ENCODE results near the gene DBF4B. TPM values are rescaled to one million over a fixed set of nuclear protein-coding genes. Genes with fewer than 3 reads are reported as not detected.

DBF4B gene
- total and polyA plus RNA-seq, 2 of the 13 experiments (the other 11 are each of a cell fraction or from before 2014, with no cell fraction given), result 11.7 to 13.2 TPM

DNA sequence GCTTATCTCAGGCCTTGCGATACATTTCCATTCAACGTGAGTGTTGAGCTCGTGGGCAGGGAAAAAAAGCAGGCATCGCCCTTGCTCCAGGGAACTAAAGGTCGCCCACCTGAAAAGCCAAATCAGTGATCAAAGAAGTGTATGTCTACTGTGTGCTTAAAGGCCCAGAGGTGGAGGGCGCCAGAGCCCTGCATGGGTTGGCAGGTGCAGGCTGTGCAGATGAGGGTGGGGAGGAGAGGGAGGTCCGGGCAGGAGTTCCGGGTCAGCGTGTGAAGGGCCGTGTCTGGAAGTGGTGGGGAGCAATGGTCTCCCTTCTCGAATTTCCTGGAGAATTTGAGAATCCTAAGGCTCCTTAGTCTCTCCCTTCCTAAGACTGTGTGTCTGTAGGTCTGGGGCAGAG lies 57.5 kb downstream of the DBF4B start (continued):
- TF ChIP-seq EP300 (IDR thresholded peaks at IDR 0.05; ENCODE audit: low read depth in 2 of 2, low read length in 2 of 2) (no peak), EP300 (CRISPR knock-in tag; IDR thresholded peaks at IDR 0.05; ENCODE audit: borderline replicate concordance) (no peak), ZNF773 (CRISPR knock-in tag; IDR thresholded peaks at IDR 0.05; ENCODE audit: borderline replicate concordance) (no peak), SP5 (CRISPR knock-in tag; IDR thresholded peaks at IDR 0.05; ENCODE audit: borderline replicate concordance, low read depth) (no peak), ZNF562 (CRISPR knock-in tag; IDR thresholded peaks at IDR 0.05; ENCODE audit: borderline replicate concordance) (no peak)
- TF ChIP-seq, protein P1, sequence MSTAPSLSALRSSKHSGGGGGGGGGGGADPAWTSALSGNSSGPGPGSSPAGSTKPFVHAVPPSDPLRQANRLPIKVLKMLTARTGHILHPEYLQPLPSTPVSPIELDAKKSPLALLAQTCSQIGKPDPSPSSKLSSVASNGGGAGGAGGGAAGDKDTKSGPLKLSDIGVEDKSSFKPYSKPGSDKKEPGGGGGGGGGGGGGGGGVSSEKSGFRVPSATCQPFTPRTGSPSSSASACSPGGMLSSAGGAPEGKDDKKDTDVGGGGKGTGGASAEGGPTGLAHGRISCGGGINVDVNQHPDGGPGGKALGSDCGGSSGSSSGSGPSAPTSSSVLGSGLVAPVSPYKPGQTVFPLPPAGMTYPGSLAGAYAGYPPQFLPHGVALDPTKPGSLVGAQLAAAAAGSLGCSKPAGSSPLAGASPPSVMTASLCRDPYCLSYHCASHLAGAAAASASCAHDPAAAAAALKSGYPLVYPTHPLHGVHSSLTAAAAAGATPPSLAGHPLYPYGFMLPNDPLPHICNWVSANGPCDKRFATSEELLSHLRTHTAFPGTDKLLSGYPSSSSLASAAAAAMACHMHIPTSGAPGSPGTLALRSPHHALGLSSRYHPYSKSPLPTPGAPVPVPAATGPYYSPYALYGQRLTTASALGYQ (CRISPR knock-in tag; IDR thresholded peaks at IDR 0.05), result no peak

DNA sequence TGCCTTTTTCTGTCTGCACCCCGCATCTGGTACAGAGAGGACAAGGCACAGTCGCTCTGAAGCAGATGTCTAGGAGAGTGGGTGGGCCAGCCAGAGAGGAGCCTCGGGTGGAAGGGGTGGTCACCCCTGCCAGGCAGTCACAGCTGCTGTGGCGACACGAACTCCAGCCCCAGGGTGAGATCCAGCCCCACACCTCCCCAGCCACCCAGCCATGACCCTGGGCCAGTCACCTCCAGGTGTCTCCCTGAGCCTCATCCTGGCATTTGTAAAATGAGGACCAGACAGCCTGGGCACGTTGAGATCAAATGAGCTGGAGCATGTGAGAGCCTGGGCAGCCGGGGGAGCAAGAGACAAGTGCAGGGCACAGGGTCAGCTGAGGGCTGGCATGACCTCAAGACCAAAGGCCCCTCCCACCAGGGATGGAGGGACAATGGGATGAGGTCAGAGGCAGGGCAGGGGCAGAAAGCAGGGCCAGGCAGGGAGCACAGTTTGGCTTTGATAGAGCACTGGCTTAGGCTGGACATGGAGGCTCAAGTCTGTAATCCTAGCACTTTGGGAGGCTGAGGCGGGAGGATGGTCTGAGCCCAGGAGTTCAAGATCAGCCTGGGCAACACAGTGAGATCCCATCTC lies 58.1 kb downstream of the DBF4B start:
- peaks cover 4 to 48% of the 10 kb centered on the region in 2 experiments; a peak in 4 of 5 replicates for H3K27me3 ChIP-seq (ENCODE audit: control insufficient read depth in 1 of 2, insufficient read depth in 2 of 2, low read length in 2 of 2)
- ChIA-PET POLR2A (no interaction called here), CTCF (ENCODE audit: low intra/inter-chr PET ratio, low total read pairs) (no interaction called here)
- TF ChIP-seq MAF1 (CRISPR knock-in tag; IDR thresholded peaks at IDR 0.05; ENCODE audit: borderline replicate concordance), result no peak
- peak; percentile 76 for TF ChIP-seq ZNF121 (CRISPR knock-in tag; IDR thresholded peaks at IDR 0.05)
- peak; percentile 39; the same call in 1 of the 2 replicates for TF ChIP-seq RARA (CRISPR knock-in tag; IDR thresholded peaks at IDR 0.05)
- TF ChIP-seq, protein P2, sequence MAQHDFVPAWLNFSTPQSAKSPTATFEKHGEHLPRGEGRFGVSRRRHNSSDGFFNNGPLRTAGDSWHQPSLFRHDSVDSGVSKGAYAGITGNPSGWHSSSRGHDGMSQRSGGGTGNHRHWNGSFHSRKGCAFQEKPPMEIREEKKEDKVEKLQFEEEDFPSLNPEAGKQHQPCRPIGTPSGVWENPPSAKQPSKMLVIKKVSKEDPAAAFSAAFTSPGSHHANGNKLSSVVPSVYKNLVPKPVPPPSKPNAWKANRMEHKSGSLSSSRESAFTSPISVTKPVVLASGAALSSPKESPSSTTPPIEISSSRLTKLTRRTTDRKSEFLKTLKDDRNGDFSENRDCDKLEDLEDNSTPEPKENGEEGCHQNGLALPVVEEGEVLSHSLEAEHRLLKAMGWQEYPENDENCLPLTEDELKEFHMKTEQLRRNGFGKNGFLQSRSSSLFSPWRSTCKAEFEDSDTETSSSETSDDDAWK (CRISPR knock-in tag; IDR thresholded peaks at IDR 0.05), result no peak
- no peak for TF ChIP-seq ETV6 (CRISPR knock-in tag; conservative IDR thresholded peaks at IDR 0.05)
- TF ChIP-seq HNF4G (IDR thresholded peaks at IDR 0.05; ENCODE audit: borderline replicate concordance, low read depth, low read length), result no peak
- TF ChIP-seq HNF4G (CRISPR knock-in tag; IDR thresholded peaks at IDR 0.05; ENCODE audit: borderline replicate concordance, low read depth), result no peak
- no peak for TF ChIP-seq ZC3H4 (CRISPR knock-in tag; IDR thresholded peaks at IDR 0.05; ENCODE audit: borderline replicate concordance)
- no peak for TF ChIP-seq HNRNPLL (IDR thresholded peaks at IDR 0.05; ENCODE audit: low read depth, low read length, poor library complexity, severe bottlenecking)
- no peak for TF ChIP-seq BORCS8-MEF2B (CRISPR knock-in tag; IDR thresholded peaks at IDR 0.05)
- no peak for TF ChIP-seq KDM1A (CRISPR knock-in tag; IDR thresholded peaks at IDR 0.05)
- TF ChIP-seq ZNF563 (CRISPR knock-in tag; IDR thresholded peaks at IDR 0.05), result 0 out of 2 replicates have a peak, but pooled peaks have one; percentile 24
- TF ChIP-seq HNRNPL (IDR thresholded peaks at IDR 0.05; ENCODE audit: low read depth, low read length), result 0 out of 2 replicates have a peak, but pooled peaks have one; percentile 34
- TF ChIP-seq NCOA2 (CRISPR knock-in tag; IDR thresholded peaks at IDR 0.05), result no peak
- H3K9me3 ChIP-seq (ENCODE audit: low read length), result no peaks in the 10 kb centered on the region
- no TSS peak for BruUV-seq (replicated peaks)
- H4K20me1 ChIP-seq (ENCODE audit: insufficient read depth, low read length), result no peaks in the 10 kb centered on the region
- no peak overlapping the region for H3K4me3 ChIP-seq (replicated peaks in 1 of 3; ENCODE audit: insufficient read depth in 1 of 3, low read depth in 2 of 3, low read length in 3 of 3)
- H3K4me2 ChIP-seq (ENCODE audit: low read depth, low read length), result no peak overlapping the region
- DNase-seq (ENCODE audit: low spot score), result no peak
- H3K36me3 ChIP-seq (replicated peaks in 1 of 2; ENCODE audit: control insufficient read depth in 1 of 2, insufficient read depth in 2 of 2, low read length in 2 of 2), result no peaks in the 10 kb centered on the region
- ATAC-seq, result peak; percentile 3; the same call in 1 of the 3 replicates
- no peaks in the 10 kb centered on the region for H3K79me2 ChIP-seq (ENCODE audit: insufficient read depth, low read length)
- FAIRE-seq, result no peak
- peaks cover 37% of the 10 kb centered on the region for H3K4me1 ChIP-seq (ENCODE audit: insufficient read depth, low read length)
- in situ Hi-C loops (cut with HindIII; ENCODE audit: extremely low pct_ligation_motif_present, low pct_unique_long_range_greater_than_20kb) (no loop called here), intact Hi-C loops (cut with micrococcal nuclease; ENCODE audit: unreplicated experiment) (no loop called here)
- no peak overlapping the region for H3K27ac ChIP-seq (ENCODE audit: extremely low read length, insufficient read depth, low read length)
- H3K9ac ChIP-seq (ENCODE audit: insufficient read depth, low read depth, low read length), result no peak overlapping the region
- no peak overlapping the region for H2AFZ ChIP-seq (ENCODE audit: low read length)
- WGBS (ENCODE audit: low lambda C conversion rate), result 16% methylated on average over 8 of the region's 8 CpGs

Measured in HepG2 (cell line).